Mesangial cell (primary cell): Measurements from ENCODE around the gene PEX11G. TPM values are rescaled to one million over a fixed set of nuclear protein-coding genes. Genes with fewer than 3 reads are reported as not detected.

ENCODE experiments used
- total RNA-seq: library from RNA; depleted of rRNA; stranded (reverse); fragments of >200 nt; gene quantifications from 2 replicates; pipeline ENCODE4 v1.2.3, GENCODE V29; 2015

Gene PEX11G
- 3.9 and 9.5 TPM in 2 replicates for total RNA-seq

DNA sequence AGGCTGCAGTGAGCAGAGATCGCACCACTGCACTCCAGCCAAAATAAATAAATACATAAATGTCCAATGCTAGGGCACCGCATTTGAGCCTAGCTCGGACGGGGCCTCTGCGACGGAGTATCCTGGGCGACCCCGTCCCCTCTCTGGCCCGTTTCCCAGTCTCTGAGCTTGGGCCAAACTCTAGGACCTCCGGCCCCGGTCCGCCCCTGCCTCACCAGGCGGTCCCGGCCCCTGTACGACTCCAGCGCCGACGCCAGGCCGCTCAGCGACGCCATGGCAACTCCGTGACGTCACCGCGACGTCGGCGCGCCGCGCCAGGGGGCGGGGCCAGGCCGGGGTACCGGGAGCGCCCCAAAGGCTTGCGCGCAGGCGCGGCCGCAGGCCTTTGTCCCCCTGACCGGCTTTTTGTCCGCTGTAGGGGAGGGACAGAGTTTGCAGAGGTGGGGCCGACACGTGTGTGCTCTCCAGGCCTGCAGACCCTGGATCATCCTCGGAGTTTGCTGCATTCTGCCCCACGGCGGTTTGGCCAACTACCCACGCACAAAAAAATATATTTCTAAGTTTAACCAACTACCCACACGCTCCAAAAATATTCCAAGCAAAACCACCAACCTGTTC lies at the start of gene PEX11G:
PEX11G (minus strand) TSS at position 300 of the 618 bp plus-strand sequence; CDS start at position 275, 25 bp downstream.

GRCh38 chr19:7535047-7535997 lies 46.5 kb upstream of the PEX11G start, which contains the start of gene PNPLA6:
PNPLA6 (plus strand) TSS chr19:7535717; CDS start chr19:7535789, 72 bp downstream.

DNA sequence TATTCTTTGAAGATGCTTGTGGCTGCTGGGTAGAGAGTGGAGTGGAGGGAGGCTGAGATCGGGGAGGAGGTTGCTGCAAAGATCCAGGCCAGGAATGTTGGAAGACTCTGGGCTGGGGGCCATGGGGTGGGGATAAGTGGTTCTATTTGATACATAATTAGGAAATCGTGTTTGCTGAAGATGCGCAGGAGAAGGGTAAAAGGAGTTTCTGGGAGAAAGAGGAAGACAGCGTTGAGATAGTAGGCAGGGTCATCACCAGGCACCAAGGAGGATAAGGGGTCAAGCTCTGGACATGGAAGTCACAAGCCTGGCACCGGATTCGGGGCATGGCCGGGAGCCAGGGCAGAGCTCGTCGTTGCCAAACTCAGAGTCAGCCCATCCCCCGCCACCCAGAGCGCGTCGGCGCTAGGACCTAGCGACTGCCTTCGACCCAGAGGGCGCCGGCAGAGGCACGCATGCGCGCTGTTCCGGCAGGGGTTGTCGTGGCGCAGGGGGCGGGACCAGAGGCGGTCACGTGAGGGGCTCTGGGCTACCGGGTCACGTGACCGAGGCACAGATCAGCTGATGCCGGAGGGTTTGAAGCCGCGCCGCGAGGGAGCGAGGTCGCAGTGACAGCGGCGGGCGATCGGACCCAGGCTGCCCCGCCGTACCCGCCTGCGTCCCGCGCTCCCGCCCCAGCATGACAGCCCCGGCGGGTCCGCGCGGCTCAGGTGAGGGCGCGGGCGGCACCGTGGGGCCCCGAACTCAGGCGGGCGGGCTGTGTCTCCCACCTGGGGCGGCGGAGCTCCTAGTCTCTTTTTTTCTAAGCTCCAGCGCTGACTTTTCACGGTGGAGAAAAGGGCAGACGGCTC lies 33.5 kb upstream of the PEX11G start, which contains the start of gene MCOLN1:
MCOLN1 (plus strand) TSS at position 553 of the 851 bp plus-strand sequence; CDS start at position 680, 127 bp downstream.

GRCh38 chr19:7515645-7516151 lies 26.9 kb upstream of the PEX11G start, which contains the start of gene ZNF358:
ZNF358 (plus strand) TSS chr19:7516103; CDS start chr19:7519243, 3,140 bp downstream.

Other genes starting within 250 kb of the PEX11G start
- gene INSR, start 194.6 kb downstream of the PEX11G start, total RNA-seq, result 3.3 and 10.6 TPM in 2 replicates
- gene ARHGEF18, start 140.1 kb downstream of the PEX11G start, total RNA-seq, result 51.3 and 52.0 TPM in 2 replicates
- gene ZNF358, start 27.1 kb upstream of the PEX11G start, total RNA-seq, result 48.2 and 95.7 TPM in 2 replicates
- 7.9 and 12.4 TPM in 2 replicates for gene MCOLN1, start 33.6 kb upstream of the PEX11G start, total RNA-seq
- gene PNPLA6, start 46.7 kb upstream of the PEX11G start, total RNA-seq, result 119 and 204 TPM in 2 replicates
- gene CAMSAP3, start 106.8 kb upstream of the PEX11G start, total RNA-seq, result 2.3 and 3.8 TPM in 2 replicates
- 43.3 and 61.1 TPM in 2 replicates for gene XAB2, start 140.5 kb upstream of the PEX11G start, total RNA-seq
- 14.0 and 27.0 TPM in 2 replicates for gene PET100, start 140.8 kb upstream of the PEX11G start, total RNA-seq
- 1.4 TPM in 1 of 2 replicates, not detected in the other for gene PCP2, start 144.7 kb upstream of the PEX11G start, total RNA-seq
- gene STXBP2, start 148.1 kb upstream of the PEX11G start, total RNA-seq, result 37.0 and 76.3 TPM in 2 replicates
- gene RETN, start 180.0 kb upstream of the PEX11G start, total RNA-seq, result not detected in 2 replicates
- gene MCEMP1, start 188.1 kb upstream of the PEX11G start, total RNA-seq, result not detected in 2 replicates
- gene TRAPPC5, start 191.8 kb upstream of the PEX11G start, total RNA-seq, result 114 and 143 TPM in 2 replicates
- not detected in 2 replicates for gene FCER2, start 213.1 kb upstream of the PEX11G start, total RNA-seq
- gene CLEC4G, start 243.1 kb upstream of the PEX11G start, total RNA-seq, result not detected in 2 replicates